HUDEP-2 (cell line): ENCODE data around the gene ALPK3.

Experiments used
- DNase-seq, 76 experiments: peaks; one replicate each; lab custom pipeline; 2025; ENCODE audit not compliant: unreplicated experiment in 76 of 76; lab: John Stamatoyannopoulos, UW

The ALPK3 gene

DNA sequence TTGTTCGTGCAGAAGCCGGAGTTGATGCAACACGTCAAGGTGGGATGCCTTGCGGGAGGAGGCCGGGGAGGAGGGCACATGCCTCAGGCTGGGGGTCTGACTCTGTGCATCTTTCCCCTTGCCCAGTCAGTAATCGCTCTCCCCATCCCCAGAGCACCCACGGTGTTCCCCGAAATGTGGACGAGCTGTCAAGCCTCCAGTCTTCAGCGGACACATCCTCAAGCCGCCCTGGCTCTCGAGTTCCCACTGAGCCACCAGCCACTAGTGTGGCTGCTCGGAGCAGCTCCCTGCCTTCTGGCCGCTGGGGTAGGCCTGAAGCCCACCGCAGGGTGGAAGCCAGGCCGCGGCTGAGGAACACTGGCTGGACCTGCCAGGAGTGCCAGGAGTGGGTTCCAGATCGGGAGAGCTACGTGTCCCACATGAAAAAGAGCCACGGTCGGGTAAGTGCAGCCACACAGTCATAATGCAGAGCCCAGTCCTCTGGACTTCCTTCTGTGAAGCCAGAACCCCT is 18.7 kb upstream of the ALPK3 start:
- no peak for DNase-seq

GRCh38 chr15:84799511-84800187 is 17.5 kb upstream of the ALPK3 start:
- no peak for DNase-seq

- DNase-seq, result no peak
Observed at GRCh38 chr15:84800365-84800806, 16.8 kb upstream of the ALPK3 start.

DNA sequence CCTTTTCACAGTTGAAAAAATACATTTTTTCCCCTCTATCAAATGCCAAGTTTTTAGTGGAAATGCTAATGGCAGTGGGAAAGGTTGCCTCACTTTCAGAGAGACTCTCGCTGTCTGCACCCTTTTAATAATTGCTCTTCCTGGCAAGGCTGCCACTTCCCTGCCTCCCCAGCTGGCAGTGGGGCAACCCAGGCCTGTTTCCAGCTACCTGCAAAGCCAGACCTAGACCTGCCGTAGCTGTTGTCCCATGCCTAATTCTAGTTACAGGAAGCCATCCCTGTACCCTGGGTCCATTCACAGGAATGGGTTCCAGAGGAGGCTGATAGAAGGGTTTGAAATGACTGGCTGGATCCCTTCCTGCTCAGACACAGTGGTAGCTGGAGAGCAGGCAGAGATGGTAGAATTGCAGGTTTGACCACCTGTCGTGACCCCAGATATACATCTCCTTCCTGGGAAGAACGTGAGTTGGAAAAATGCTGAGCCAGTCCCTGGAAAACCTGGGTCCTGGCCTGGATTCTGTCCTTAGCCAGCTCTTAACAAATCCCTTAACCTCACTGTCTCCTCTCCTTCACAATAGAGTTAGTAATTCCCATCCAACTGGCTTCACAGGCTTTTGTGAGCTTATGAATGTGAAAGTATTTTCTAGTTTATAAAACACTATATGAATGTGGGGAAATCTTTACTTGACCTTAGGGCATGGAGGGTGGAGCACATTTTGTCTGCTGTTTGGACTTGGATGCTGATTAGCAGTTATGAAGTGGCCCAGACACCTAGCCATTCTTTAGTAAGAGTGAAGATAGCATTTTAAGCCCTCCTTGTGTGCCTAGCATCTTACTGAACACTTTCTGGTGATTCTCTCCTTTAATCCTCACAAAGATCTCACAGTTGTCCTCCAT is 12.9 kb upstream of the ALPK3 start:
- no peak for DNase-seq

GRCh38 chr15:84805221-84805620 is 11.9 kb upstream of the ALPK3 start:
- DNase-seq, result no peak

DNA sequence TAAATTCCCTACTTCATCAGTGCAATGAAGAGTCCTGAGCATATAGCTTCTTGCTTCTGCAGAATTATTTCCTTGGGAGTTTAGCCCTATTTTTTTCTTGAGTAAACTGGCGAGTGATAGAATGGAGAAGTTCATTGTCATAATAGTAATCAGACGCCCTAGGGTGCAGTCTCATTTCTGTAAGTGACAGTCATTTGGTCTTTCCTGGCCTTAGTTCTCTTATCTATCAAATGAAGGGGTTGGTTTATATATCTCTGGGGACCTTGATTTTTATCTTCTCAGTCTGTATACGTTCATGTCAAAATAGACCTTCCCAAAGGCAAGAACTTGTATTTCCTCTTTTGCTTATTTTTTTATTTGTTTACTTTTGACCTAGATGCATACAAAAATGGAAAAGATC is 9.9 kb upstream of the ALPK3 start:
- DNase-seq, result no peak

GRCh38 chr15:84810073-84810840 is 6.9 kb upstream of the ALPK3 start:
- DNase-seq, result no peak

DNA sequence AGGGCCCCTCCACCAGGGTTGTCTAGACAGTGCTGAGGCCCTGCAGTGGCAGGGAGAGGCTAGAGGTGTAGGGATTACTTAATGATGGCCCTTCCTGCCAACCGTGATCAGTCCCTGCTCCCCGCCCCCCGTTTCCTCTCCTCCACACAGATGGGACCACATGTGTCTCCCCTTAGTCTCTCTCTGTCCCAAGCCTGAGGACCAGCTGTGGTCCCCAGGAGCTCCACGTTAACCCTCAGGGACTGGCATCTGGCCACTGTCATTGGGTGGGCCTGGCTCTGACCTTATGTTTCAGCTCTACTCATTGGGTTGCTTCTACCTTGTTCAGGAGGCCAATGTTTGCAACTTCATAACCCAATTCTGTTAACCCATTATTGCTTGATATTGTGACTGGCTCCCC is 6.0 kb upstream of the ALPK3 start:
- no peak for DNase-seq

- no peak for DNase-seq
Observed at GRCh38 chr15:84811828-84812227, 5.3 kb upstream of the ALPK3 start.

GRCh38 chr15:84812842-84813241 is 4.3 kb upstream of the ALPK3 start:
- no peak for DNase-seq

DNA sequence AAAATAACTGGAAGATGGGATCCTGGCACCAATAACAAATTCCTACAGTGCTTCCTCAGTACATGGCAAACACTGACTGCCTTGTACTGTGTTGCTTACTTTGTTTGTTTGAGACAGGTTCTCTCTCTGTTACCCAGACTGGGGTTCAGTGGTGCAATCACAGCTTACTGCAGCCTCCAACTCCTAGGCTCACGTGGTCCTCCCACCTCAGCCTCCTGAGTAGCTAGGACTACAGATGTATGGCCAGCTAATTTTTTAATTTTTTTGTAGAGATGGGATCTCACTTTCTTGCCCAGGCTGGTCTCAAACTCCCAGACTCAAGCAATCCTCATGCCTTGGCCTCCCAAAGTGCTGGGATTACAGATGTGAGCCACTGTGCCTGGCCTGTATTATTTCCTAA is 3.7 kb upstream of the ALPK3 start:
- no peak for DNase-seq

DNA sequence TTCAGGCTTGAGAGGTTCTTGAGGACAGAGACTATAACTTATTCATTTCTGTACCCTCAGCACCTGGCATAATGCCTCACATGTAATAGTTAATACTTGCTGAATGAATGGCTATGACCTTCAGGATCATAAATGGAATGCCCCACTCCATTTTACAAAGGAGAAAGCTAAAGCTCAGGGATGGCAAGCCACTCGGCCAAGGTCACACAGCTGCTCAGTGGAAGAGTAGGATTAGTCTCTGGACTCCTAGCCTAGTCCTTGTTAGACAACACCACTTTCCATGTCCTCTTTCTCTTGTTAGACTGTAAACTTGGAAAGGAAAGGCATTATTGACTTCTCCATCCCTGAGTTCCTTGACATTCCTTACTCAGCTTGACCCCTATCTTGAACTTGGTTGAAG is 3.2 kb upstream of the ALPK3 start:
- no peak for DNase-seq

GRCh38 chr15:84814916-84815315 is 2.2 kb upstream of the ALPK3 start:
- no peak for DNase-seq

DNA sequence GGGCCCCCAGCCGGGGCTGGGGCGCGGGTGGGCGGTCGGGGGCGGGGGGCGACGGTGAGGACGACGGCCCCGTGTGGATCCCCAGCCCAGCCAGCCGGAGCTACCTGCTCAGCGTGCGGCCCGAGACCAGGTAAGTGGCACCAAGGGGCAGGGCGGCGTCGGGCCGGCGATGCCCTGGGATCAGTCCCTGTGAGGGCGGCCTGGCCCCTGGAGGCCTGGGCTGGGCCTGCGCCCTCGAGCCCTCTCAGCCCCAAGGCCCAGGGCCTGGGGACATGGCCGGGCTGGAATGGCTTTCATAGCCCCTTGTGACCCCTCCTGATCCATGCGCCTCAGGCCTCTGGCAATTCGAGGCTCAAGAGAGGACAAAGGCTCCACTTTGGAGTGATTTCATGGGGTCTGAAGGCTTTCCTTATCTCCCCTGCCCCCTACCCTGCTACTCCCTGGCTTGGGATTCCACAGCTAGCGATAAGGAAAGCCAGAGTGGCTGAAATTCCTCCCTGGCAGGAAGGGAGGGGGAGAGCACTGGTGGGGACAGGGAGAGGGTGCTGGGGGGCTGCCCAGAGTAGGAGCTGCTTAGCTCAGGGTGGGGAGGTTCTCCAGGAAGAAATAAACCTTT is 418 bp downstream of the ALPK3 start:
- no peak for DNase-seq

- no peak for DNase-seq
Observed at GRCh38 chr15:84818261-84819131, 1.3 kb downstream of the ALPK3 start.

GRCh38 chr15:84819291-84819768 is 2.2 kb downstream of the ALPK3 start:
- DNase-seq, result peak in 4 of 76 experiments; percentile 2 to 8 (median 4)

GRCh38 chr15:84819791-84820190 is 2.6 kb downstream of the ALPK3 start:
- DNase-seq, result no peak

DNA sequence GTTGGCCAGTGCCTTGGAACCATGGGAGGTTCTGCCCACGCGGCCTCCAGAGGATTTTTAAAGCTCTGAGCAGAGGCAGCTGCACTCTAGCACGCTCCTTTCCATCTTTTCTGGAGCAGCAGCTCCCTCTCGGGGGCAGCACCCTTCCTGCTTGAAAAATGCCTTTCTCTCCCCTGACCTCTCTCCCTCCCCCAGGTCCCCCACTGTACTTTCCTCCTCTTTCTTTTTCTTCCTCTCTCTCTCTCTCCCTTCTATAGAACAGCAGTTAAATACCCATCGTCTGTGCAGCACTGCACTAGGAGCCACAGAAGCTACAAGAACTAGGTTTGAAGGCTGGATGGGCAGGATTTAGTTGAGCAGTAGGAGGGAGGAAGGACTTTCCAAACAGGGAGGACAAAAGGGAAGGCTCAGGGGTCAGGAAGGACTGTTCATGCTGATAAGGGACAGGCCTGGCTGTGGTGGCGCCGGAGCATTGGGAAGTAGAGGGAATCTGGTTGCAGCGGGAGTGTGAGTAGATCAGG is 4.4 kb downstream of the ALPK3 start:
- DNase-seq, result peak in 3 of 76 experiments; percentile 4 to 6 (median 6)

- DNase-seq, result no peak
Observed at GRCh38 chr15:84822653-84823281, 5.6 kb downstream of the ALPK3 start.
